Epithelial cell of proximal tubule (primary cell): ENCODE data around the gene SIRPG. TPM values are rescaled to one million over a fixed set of nuclear protein-coding genes. Genes with fewer than 3 reads are reported as not detected.

Experiments used
- DNase-seq: peaks from one replicate; pipeline ENCODE4 v3.0.0-alpha.2; 2011; ENCODE audit warnings: low read depth
- H3K4me3 ChIP-seq: 2 replicates; pipeline ENCODE4 v1.5.1; 2011; ENCODE audit warnings: low read depth, mild to moderate bottlenecking, low read length
- total RNA-seq: library from RNA; depleted of rRNA; stranded (reverse); fragments of >200 nt; gene quantifications from 2 replicates; pipeline ENCODE4 v1.2.3, GENCODE V29; 2015
- TF ChIP-seq, protein P1 (sequence below): conservative IDR thresholded peaks from 2 replicates; pipeline ENCODE4 v1.5.1; 2012; ENCODE audit warnings: low read depth, mild to moderate bottlenecking, low read length

The SIRPG gene
- total RNA-seq, 1 donor from 2014 or later: not detected

DNA sequence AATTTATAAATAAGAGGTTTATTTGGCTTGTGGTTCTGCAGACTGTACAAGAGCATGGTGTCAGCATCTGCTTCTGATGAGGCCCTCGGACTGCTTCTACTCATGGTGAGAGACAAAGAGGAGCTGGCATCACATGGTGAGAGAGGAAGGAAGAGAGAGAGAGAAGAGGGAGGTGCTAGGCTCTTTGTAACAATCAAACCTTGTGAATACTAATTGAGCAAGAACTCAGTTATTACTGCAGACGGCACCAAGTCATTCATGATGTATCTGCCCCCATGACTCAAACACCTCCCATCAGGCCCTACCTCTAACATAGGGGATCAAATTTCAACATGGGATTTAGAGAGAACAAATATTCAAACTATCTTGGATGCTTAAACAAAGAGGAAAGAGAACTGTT, 6.3 kb upstream of the SIRPG start:
- DNase-seq: no peak
- no peak overlapping the region for H3K4me3 ChIP-seq
- TF ChIP-seq, protein P1, sequence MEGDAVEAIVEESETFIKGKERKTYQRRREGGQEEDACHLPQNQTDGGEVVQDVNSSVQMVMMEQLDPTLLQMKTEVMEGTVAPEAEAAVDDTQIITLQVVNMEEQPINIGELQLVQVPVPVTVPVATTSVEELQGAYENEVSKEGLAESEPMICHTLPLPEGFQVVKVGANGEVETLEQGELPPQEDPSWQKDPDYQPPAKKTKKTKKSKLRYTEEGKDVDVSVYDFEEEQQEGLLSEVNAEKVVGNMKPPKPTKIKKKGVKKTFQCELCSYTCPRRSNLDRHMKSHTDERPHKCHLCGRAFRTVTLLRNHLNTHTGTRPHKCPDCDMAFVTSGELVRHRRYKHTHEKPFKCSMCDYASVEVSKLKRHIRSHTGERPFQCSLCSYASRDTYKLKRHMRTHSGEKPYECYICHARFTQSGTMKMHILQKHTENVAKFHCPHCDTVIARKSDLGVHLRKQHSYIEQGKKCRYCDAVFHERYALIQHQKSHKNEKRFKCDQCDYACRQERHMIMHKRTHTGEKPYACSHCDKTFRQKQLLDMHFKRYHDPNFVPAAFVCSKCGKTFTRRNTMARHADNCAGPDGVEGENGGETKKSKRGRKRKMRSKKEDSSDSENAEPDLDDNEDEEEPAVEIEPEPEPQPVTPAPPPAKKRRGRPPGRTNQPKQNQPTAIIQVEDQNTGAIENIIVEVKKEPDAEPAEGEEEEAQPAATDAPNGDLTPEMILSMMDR: no peak

DNA sequence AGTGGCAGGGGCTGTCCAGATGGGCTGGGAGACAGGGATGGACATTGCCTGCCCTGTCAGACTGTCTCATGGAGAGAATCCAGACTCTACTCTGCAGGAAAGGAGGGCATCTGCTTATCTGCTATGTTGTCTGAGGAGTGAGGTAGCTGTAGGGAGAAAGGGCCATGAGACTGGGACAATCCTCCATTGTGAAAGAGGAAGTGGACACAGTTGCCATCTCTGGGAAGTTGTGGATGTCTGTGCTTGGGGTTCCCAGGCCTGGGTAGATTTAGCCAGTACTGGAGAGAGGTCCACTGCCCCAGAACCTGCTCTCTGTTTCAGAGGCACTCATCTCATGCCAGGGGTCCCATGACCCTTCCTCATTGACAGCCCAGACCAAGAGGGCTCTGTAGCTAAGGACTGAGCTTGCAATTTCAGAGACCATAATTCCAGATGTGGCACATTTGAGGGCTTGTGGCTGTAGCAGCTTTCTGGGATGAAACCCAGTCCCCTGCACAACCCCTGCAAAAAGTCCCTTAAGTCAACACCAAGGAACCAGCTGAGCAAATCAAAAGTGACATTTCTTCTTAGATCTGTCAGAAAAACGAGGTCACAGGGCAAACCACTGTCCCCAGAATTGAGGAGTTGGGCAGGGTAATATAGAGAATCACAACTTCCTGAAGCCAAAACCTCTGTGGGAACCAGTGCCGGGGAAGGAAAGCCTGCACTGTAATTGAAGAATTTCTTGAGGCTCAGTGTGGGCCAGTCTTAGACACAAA, 4.1 kb upstream of the SIRPG start:
- TF ChIP-seq, protein P1: no peak
- no peak for DNase-seq
- H3K4me3 ChIP-seq: no peak overlapping the region

DNA sequence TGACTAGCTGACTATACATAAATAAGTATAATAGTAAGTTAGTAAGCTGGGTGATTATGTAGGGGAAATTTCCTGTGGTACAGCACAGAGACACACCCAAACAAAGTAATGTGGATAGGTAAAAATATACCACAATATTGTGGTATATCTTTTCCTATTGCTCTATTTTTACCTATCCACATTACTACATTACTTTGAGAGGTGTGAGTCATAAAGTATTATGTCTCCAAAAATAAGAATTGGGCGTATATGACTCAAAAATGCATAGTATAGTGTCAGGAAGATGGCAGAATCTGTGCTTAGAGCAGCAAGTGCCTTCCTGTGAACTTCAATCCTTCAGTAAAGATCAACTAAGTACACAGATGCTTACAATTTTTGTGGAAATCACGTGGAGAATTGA, 2.7 kb upstream of the SIRPG start:
- DNase-seq: no peak
- TF ChIP-seq, protein P1: no peak
- no peak overlapping the region for H3K4me3 ChIP-seq

DNA sequence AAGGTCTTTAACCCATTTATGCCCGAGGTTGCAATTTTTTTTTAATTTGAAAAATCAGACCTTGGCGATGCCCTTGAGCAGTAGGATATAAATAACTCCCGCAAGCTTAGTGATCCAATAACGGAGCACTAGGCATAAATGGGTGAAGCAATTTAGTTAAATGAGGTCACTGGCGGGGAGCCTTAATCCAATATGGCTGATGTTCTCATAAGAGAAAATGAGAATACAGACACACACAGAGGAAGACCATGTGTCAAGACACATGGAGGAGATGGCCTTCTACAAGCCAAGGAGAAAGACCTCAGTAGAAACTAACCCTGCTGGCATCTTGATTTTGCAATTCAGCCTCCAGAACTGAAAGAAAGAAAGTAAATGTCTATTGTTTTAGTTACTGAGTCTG, 735 bp downstream of the SIRPG start:
- TF ChIP-seq, protein P1: no peak
- H3K4me3 ChIP-seq: no peak overlapping the region
- DNase-seq: no peak

DNA sequence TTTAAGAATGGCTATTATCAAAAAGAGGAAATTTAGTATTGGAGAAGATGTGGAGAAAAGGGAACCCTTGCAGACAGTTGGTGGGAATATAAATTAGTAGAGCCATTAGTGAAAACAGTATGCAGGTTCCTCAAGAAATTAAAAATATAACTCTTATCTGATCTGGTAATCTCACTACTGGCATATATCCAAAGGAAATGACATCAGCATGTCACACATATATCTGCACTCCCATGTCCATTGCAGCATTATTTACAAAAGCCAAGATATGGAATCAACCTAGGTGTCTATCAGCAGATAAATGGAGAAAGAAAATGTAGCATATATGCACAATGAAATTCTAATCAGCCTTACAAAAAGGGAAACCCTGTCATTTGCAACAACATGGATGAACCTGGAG, 2.6 kb downstream of the SIRPG start:
- no peak overlapping the region for H3K4me3 ChIP-seq
- TF ChIP-seq, protein P1: no peak
- no peak for DNase-seq

DNA sequence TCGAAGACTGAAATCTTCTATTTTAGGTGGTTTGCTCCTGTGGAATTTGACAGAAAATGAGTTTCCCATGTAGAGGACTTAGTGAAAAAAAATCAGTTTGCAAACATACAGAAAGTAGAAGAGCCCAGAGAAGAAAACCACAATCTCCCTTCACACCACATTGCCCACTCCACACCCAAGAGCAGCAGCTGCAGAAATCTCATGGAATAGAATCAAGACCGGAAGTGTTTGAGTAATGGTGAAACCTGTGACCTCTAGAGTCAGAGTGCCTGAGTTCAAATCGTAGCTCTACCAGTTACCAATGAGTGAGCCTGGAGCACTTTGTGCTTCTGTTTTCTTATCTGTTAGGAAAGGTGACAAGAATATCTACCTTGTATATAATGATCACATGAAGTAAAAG, 4.6 kb downstream of the SIRPG start:
- no peak overlapping the region for H3K4me3 ChIP-seq

DNA sequence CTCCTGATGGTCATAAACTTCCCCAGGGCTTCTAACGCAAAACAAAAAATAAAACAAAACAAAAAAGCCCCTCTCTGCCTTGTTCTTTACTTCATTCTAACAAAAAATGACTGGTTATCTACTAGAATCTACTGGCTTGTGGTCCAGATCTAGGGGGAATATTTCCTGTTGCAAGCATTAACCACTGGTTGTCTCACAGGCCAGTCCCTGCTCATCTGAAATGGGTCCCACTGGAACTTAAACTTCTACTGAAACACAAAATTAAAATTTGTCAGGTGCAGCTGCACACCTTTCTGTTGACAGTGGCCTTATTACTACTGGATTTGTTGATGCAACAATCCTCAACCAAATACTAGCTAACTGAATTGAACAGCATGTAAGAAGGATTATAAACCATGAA, 5.5 kb downstream of the SIRPG start:
- TF ChIP-seq, protein P1: no peak
- no peak overlapping the region for H3K4me3 ChIP-seq
- DNase-seq: no peak

More for the DNA sequence above, 4.6 kb downstream of the SIRPG start:
- no peak for DNase-seq
- TF ChIP-seq, protein P1: no peak
